ENCODE data around the gene PDZRN4. TPM values are rescaled to one million over a fixed set of nuclear protein-coding genes. Genes with fewer than 3 reads are reported as not detected.

The PDZRN4 gene
- polyA plus RNA-seq, 1 donor from 2014 or later: 46.7 TPM

DNA sequence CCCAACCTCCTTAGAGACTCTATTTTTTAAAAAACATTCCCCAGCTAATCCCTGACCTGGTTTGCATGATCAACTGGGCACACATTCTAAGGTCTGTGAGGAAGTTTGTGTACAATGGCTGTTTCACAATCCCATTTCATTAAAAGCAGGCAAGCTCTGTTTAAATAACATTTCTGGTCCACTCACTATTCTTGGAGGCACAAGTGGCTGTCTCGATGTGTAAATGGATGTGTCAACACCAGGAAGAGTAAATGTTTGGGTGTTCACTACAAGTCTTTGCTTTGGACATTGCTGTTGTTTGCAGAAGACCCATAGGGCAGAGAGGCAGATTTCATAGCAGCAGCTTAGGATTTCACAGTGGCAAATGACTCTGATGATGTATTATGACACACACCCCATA, 98.3 kb downstream of the PDZRN4 start:
- H2AFZ ChIP-seq (ENCODE audit: low read depth, low read length): no peak overlapping the region

DNA sequence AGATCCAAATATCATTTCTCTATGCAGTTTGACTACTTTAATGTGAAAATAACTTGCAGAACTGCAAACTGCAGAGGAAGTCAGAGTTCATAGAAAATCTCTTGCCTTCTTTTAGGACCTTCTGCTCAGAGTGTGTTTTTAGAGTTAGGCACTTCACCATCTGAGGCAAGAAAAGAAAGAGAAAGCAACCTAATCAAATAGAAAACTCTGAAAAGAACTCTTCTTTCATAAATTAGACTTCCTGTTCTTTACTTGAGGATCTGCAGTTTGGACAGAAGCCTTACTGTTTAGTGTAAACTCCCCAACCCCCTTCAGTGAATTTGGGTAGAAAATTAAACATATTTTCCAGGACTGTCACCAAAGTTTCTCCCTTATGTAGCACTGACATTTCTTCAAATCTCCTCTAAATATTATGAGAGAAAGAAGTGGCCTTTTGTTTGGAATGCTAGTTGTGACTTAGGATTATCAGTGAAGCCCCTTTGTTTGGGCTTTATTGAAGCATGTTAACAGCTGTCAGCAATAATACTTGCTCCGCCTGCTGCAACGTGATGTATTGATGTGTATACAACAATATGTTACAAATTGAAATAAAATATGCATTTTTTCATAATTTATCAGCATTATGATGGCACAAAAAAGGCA, 99.5 kb downstream of the PDZRN4 start:
- no peaks in the 10 kb centered on the region for H3F3A ChIP-seq (ENCODE audit: insufficient read depth, low read length, poor library complexity, severe bottlenecking)
- no peaks in the 10 kb centered on the region for H3K79me2 ChIP-seq (replicated peaks; ENCODE audit: insufficient read depth, low read length)
- H3K4me3 ChIP-seq (ENCODE audit: low read length): no peak overlapping the region
- no peaks in the 10 kb centered on the region for H4K20me1 ChIP-seq (ENCODE audit: insufficient read depth)
- H3K4me2 ChIP-seq (ENCODE audit: low read length): no peak overlapping the region
- H3K9me2 ChIP-seq (ENCODE audit: insufficient read depth, low read length): no peaks in the 10 kb centered on the region
- H2AFZ ChIP-seq (ENCODE audit: low read depth, low read length): no peak overlapping the region
- no peaks in the 10 kb centered on the region for H3K9me3 ChIP-seq (ENCODE audit: low read length)
- H3K27me3 ChIP-seq (ENCODE audit: insufficient read depth, low read depth, low read length): no peaks in the 10 kb centered on the region
- H3K36me3 ChIP-seq (ENCODE audit: insufficient read depth, low read length): no peaks in the 10 kb centered on the region
- H3K9ac ChIP-seq (ENCODE audit: low read length): no peak overlapping the region
- TF ChIP-seq, protein P1, sequence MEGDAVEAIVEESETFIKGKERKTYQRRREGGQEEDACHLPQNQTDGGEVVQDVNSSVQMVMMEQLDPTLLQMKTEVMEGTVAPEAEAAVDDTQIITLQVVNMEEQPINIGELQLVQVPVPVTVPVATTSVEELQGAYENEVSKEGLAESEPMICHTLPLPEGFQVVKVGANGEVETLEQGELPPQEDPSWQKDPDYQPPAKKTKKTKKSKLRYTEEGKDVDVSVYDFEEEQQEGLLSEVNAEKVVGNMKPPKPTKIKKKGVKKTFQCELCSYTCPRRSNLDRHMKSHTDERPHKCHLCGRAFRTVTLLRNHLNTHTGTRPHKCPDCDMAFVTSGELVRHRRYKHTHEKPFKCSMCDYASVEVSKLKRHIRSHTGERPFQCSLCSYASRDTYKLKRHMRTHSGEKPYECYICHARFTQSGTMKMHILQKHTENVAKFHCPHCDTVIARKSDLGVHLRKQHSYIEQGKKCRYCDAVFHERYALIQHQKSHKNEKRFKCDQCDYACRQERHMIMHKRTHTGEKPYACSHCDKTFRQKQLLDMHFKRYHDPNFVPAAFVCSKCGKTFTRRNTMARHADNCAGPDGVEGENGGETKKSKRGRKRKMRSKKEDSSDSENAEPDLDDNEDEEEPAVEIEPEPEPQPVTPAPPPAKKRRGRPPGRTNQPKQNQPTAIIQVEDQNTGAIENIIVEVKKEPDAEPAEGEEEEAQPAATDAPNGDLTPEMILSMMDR (IDR thresholded peaks at IDR 0.05; ENCODE audit: poor library complexity, severe bottlenecking): no peak
- TF ChIP-seq EP300 (conservative IDR thresholded peaks at IDR 0.05; ENCODE audit: poor library complexity, severe bottlenecking): no peak
- no peak for TF ChIP-seq EZH2 (IDR thresholded peaks at IDR 0.05; ENCODE audit: borderline replicate concordance, insufficient read depth, low read length, poor library complexity, severe bottlenecking)
- no peak for TF ChIP-seq POLR2AphosphoS5 (IDR thresholded peaks at IDR 0.05)
- TF ChIP-seq, protein P2, sequence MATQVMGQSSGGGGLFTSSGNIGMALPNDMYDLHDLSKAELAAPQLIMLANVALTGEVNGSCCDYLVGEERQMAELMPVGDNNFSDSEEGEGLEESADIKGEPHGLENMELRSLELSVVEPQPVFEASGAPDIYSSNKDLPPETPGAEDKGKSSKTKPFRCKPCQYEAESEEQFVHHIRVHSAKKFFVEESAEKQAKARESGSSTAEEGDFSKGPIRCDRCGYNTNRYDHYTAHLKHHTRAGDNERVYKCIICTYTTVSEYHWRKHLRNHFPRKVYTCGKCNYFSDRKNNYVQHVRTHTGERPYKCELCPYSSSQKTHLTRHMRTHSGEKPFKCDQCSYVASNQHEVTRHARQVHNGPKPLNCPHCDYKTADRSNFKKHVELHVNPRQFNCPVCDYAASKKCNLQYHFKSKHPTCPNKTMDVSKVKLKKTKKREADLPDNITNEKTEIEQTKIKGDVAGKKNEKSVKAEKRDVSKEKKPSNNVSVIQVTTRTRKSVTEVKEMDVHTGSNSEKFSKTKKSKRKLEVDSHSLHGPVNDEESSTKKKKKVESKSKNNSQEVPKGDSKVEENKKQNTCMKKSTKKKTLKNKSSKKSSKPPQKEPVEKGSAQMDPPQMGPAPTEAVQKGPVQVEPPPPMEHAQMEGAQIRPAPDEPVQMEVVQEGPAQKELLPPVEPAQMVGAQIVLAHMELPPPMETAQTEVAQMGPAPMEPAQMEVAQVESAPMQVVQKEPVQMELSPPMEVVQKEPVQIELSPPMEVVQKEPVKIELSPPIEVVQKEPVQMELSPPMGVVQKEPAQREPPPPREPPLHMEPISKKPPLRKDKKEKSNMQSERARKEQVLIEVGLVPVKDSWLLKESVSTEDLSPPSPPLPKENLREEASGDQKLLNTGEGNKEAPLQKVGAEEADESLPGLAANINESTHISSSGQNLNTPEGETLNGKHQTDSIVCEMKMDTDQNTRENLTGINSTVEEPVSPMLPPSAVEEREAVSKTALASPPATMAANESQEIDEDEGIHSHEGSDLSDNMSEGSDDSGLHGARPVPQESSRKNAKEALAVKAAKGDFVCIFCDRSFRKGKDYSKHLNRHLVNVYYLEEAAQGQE (IDR thresholded peaks at IDR 0.05; ENCODE audit: borderline replicate concordance): no peak
- no peak for TF ChIP-seq SMC3 (conservative IDR thresholded peaks at IDR 0.05; ENCODE audit: poor library complexity)
- TF ChIP-seq TAF1 (IDR thresholded peaks at IDR 0.05; ENCODE audit: low read depth): no peak
- no peak for TF ChIP-seq MXI1 (conservative IDR thresholded peaks at IDR 0.05; ENCODE audit: poor library complexity, severe bottlenecking)
- TF ChIP-seq RAD21 (conservative IDR thresholded peaks at IDR 0.05): no peak
- H3K27ac ChIP-seq (ENCODE audit: low read length): no peak overlapping the region

More for the DNA sequence above, 98.3 kb downstream of the PDZRN4 start:
- no peaks in the 10 kb centered on the region for H3K36me3 ChIP-seq (ENCODE audit: insufficient read depth, low read length)
- H3K9me2 ChIP-seq (ENCODE audit: insufficient read depth, low read length): no peaks in the 10 kb centered on the region
- no peak overlapping the region for H3K27ac ChIP-seq (ENCODE audit: low read length)
- H3K27me3 ChIP-seq (ENCODE audit: insufficient read depth, low read depth, low read length): no peaks in the 10 kb centered on the region
- H3K4me3 ChIP-seq (ENCODE audit: low read length): no peak overlapping the region
- H3F3A ChIP-seq (ENCODE audit: insufficient read depth, low read length, poor library complexity, severe bottlenecking): no peaks in the 10 kb centered on the region
- no peak overlapping the region for H3K9ac ChIP-seq (ENCODE audit: low read length)
- H4K20me1 ChIP-seq (ENCODE audit: insufficient read depth): no peaks in the 10 kb centered on the region
- no peak overlapping the region for H3K4me2 ChIP-seq (ENCODE audit: low read length)
- H3K9me3 ChIP-seq (ENCODE audit: low read length): no peaks in the 10 kb centered on the region
- no peaks in the 10 kb centered on the region for H3K79me2 ChIP-seq (replicated peaks; ENCODE audit: insufficient read depth, low read length)
- TF ChIP-seq EP300 (conservative IDR thresholded peaks at IDR 0.05; ENCODE audit: poor library complexity, severe bottlenecking) (no peak), POLR2AphosphoS5 (IDR thresholded peaks at IDR 0.05) (no peak), MXI1 (conservative IDR thresholded peaks at IDR 0.05; ENCODE audit: poor library complexity, severe bottlenecking) (no peak), RAD21 (conservative IDR thresholded peaks at IDR 0.05) (no peak), SMC3 (conservative IDR thresholded peaks at IDR 0.05; ENCODE audit: poor library complexity) (no peak), EZH2 (IDR thresholded peaks at IDR 0.05; ENCODE audit: borderline replicate concordance, insufficient read depth, low read length, poor library complexity, severe bottlenecking) (no peak), TAF1 (IDR thresholded peaks at IDR 0.05; ENCODE audit: low read depth) (no peak)
- TF ChIP-seq, protein P2 (IDR thresholded peaks at IDR 0.05; ENCODE audit: borderline replicate concordance): no peak
- TF ChIP-seq, protein P1 (IDR thresholded peaks at IDR 0.05; ENCODE audit: poor library complexity, severe bottlenecking): no peak
